Activated T-cell treated with anti-CD3 and anti-CD28 coated beads, Interleukin-2, amount 50 U/mL, for 72 hours (primary cell): Measurements from ENCODE around the gene ZBTB45. TPM values are rescaled to one million over a fixed set of nuclear protein-coding genes. Genes with fewer than 3 reads are reported as not detected.

ENCODE experiments used
- ATAC-seq, 2 donors: fragments of 150-1000 bp; cut with Tn5 transposase; replicated peaks in 1 of 2; 2 replicates each; pipeline ENCODE4 v1.10.0; 2021; ENCODE audit warnings: moderate library complexity in 2 of 2, mild to moderate bottlenecking in 1 of 2
- DNase-seq, 2 donors: peaks; one replicate each; pipeline ENCODE4 v3.0.0; 2021 to 2022; ENCODE audit warnings: mixed read lengths in 1 of 2
- H3K27ac Mint-ChIP-seq: one replicate; pipeline ENCODE4 v1.8.0; 2022; ENCODE audit warnings: mild to moderate bottlenecking, moderate library complexity, mixed read lengths
- H3K27me3 Mint-ChIP-seq: one replicate; pipeline ENCODE4 v1.8.0; 2022; ENCODE audit warnings: low read depth, mixed read lengths
- H3K36me3 Mint-ChIP-seq, 2 donors: one replicate each; pipeline ENCODE4 v1.8.0; 2022; ENCODE audit warnings: mixed read lengths in 2 of 2, mild to moderate bottlenecking in 1 of 2; ENCODE audit not compliant: insufficient read depth in 2 of 2
- H3K4me1 Mint-ChIP-seq: one replicate; pipeline ENCODE4 v1.8.0; 2022; ENCODE audit warnings: low read depth, mixed read lengths
- H3K4me3 Mint-ChIP-seq, 2 donors: one replicate each; pipeline ENCODE4 v1.8.0; 2022; ENCODE audit warnings: mild to moderate bottlenecking in 2 of 2, mixed read lengths in 2 of 2, moderate library complexity in 2 of 2
- H3K9me3 Mint-ChIP-seq, 2 donors: one replicate each; pipeline ENCODE4 v1.8.0; 2022; ENCODE audit warnings: mixed read lengths in 2 of 2
- total RNA-seq, 2 donors: library from RNA; stranded (reverse); gene quantifications; one replicate each; pipeline ENCODE4 v1.2.3, GENCODE V29; 2022

ZBTB45 gene
- 10 to 100 TPM; 10.8 to 12.1 TPM for total RNA-seq

- Mint-ChIP-seq H3K27ac (peak within 1 kb of the TSS; percentile 90), H3K27me3 (no peaks in the 10 kb centered on the region), H3K4me3 (peak within 1 kb of the TSS; percentile 96 to 99), H3K4me1 (peaks cover 41% of the 10 kb centered on the region), H3K36me3 (peaks cover 5 to 6% of the 10 kb centered on the region in 2 donors), H3K9me3 (no peaks in the 10 kb centered on the region)
- DNase-seq (peak; percentile 96 to 97), ATAC-seq (peak; percentile 88 to 90)
Observed at GRCh38 chr19:58519355-58520256, at the start of gene ZBTB45. ZBTB45 (minus strand) TSS chr19:58519810; CDS start chr19:58517673, 2,137 bp downstream.

GRCh38 chr19:58568453-58569130 lies 49.0 kb upstream of the ZBTB45 start:
- Mint-ChIP-seq H3K27me3 (peaks cover 2% of the 10 kb centered on the region), H3K4me1 (peaks cover 24% of the 10 kb centered on the region), H3K9me3 (no peaks in the 10 kb centered on the region), H3K36me3 (peaks cover 1 to 8% of the 10 kb centered on the region in 2 donors), H3K27ac (peak overlapping the region; percentile 43), H3K4me3 (no peak overlapping the region)
- no peak for DNase-seq
- ATAC-seq, result no peak

GRCh38 chr19:58566989-58567388 lies 47.4 kb upstream of the ZBTB45 start:
- no peak for ATAC-seq
- Mint-ChIP-seq H3K27ac (no peak overlapping the region), H3K36me3 (peaks cover 1 to 3% of the 10 kb centered on the region in 2 donors), H3K9me3 (no peaks in the 10 kb centered on the region), H3K4me3 (no peak overlapping the region), H3K27me3 (peaks cover 5% of the 10 kb centered on the region), H3K4me1 (peaks cover 24% of the 10 kb centered on the region)
- no peak for DNase-seq

GRCh38 chr19:58563823-58564222 lies 44.2 kb upstream of the ZBTB45 start:
- Mint-ChIP-seq H3K4me1 (peaks cover 48% of the 10 kb centered on the region), H3K36me3 (peaks cover 1 to 5% of the 10 kb centered on the region in 2 donors), H3K27me3 (peaks cover 5% of the 10 kb centered on the region), H3K27ac (no peak overlapping the region), H3K4me3 (peak overlapping the region; percentile 89 to 90), H3K9me3 (no peaks in the 10 kb centered on the region)
- DNase-seq, result no peak
- no peak for ATAC-seq

GRCh38 chr19:58563034-58563573 lies 43.5 kb upstream of the ZBTB45 start:
- DNase-seq (peak; percentile 43 to 46), ATAC-seq (no peak)
- H3K9me3 Mint-ChIP-seq, result no peaks in the 10 kb centered on the region
- peaks cover 48% of the 10 kb centered on the region for H3K4me1 Mint-ChIP-seq
- H3K27ac Mint-ChIP-seq, result no peak overlapping the region
- peaks cover 2 to 5% of the 10 kb centered on the region in 2 donors for H3K36me3 Mint-ChIP-seq
- peaks cover 5% of the 10 kb centered on the region for H3K27me3 Mint-ChIP-seq
- H3K4me3 Mint-ChIP-seq, result peak overlapping the region; percentile 89 to 90

- H3K4me3 Mint-ChIP-seq, result peak overlapping the region; percentile 89 to 90
- peaks cover 6 to 12% of the 10 kb centered on the region in 2 donors for H3K36me3 Mint-ChIP-seq
- no peaks in the 10 kb centered on the region for H3K9me3 Mint-ChIP-seq
- ATAC-seq (peak in 1 of 2 donors; percentile 21), DNase-seq (peak; percentile 60 to 67)
- peaks cover 50% of the 10 kb centered on the region for H3K4me1 Mint-ChIP-seq
- H3K27me3 Mint-ChIP-seq, result peaks cover 5% of the 10 kb centered on the region
- H3K27ac Mint-ChIP-seq, result no peak overlapping the region
Observed at GRCh38 chr19:58562122-58563033, 42.8 kb upstream of the ZBTB45 start.

GRCh38 chr19:58561373-58562121 lies 41.9 kb upstream of the ZBTB45 start:
- Mint-ChIP-seq H3K4me1 (peaks cover 59% of the 10 kb centered on the region), H3K27ac (no peak overlapping the region), H3K9me3 (no peaks in the 10 kb centered on the region), H3K36me3 (peaks cover 7 to 12% of the 10 kb centered on the region in 2 donors), H3K27me3 (peaks cover 5% of the 10 kb centered on the region), H3K4me3 (peak overlapping the region; percentile 89 to 90)
- no peak for ATAC-seq
- DNase-seq, result no peak

GRCh38 chr19:58560921-58561320 lies 41.3 kb upstream of the ZBTB45 start:
- DNase-seq (no peak), ATAC-seq (no peak)
- peaks cover 10 to 11% of the 10 kb centered on the region in 2 donors for H3K36me3 Mint-ChIP-seq
- H3K27me3 Mint-ChIP-seq, result peaks cover 5% of the 10 kb centered on the region
- H3K4me1 Mint-ChIP-seq, result peaks cover 61% of the 10 kb centered on the region
- no peaks in the 10 kb centered on the region for H3K9me3 Mint-ChIP-seq
- peak overlapping the region; percentile 89 to 99 for H3K4me3 Mint-ChIP-seq
- no peak overlapping the region for H3K27ac Mint-ChIP-seq

- ATAC-seq (no peak), DNase-seq (no peak)
- Mint-ChIP-seq H3K4me1 (peaks cover 67% of the 10 kb centered on the region), H3K27me3 (peaks cover 5% of the 10 kb centered on the region), H3K4me3 (peak overlapping the region; percentile 96 to 99), H3K9me3 (no peaks in the 10 kb centered on the region), H3K36me3 (peaks cover 10 to 11% of the 10 kb centered on the region in 2 donors), H3K27ac (peak overlapping the region; percentile 99)
Observed at GRCh38 chr19:58560007-58560887, 40.6 kb upstream of the ZBTB45 start.

GRCh38 chr19:58559275-58560006 lies 39.8 kb upstream of the ZBTB45 start:
- peak; percentile 86 to 88 for DNase-seq
- H3K27ac Mint-ChIP-seq, result peak overlapping the region; percentile 99
- peak overlapping the region; percentile 96 to 99 for H3K4me3 Mint-ChIP-seq
- peaks cover 10 to 11% of the 10 kb centered on the region in 2 donors for H3K36me3 Mint-ChIP-seq
- H3K27me3 Mint-ChIP-seq, result peaks cover 5% of the 10 kb centered on the region
- peaks cover 70% of the 10 kb centered on the region for H3K4me1 Mint-ChIP-seq
- peak; percentile 27 to 35 for ATAC-seq
- H3K9me3 Mint-ChIP-seq, result no peaks in the 10 kb centered on the region
